HepG2 (cell line): ENCODE measurements around the gene OR2V2. TPM values are rescaled to one million over a fixed set of nuclear protein-coding genes. Genes with fewer than 3 reads are reported as not detected.

Experiments used
- HNRNPK ChIP-seq: fragments of 200-400 bp; formaldehyde crosslinking; IDR thresholded peaks from 2 replicates; pipeline ENCODE4 v1.6.1; 2018; ENCODE audit warnings: low read length, low read depth, moderate library complexity, mild to moderate bottlenecking; ENCODE audit not compliant: poor library complexity, severe bottlenecking
- KLF13 ChIP-seq: sonication (generic); formaldehyde crosslinking; IDR thresholded peaks from 2 replicates; pipeline ENCODE4 v1.4.0; 2020; ENCODE audit warnings: mild to moderate bottlenecking, missing genetic modification reagents
- NCOA2 ChIP-seq: sonication (generic); formaldehyde crosslinking; IDR thresholded peaks from 2 replicates; pipeline ENCODE4 v1.8.0; 2022; ENCODE audit warnings: inconsistent platforms
- SP4 ChIP-seq: sonication (generic); formaldehyde crosslinking; IDR thresholded peaks from 2 replicates; pipeline ENCODE4 v1.8.1; 2023; ENCODE audit warnings: mild to moderate bottlenecking, missing genetic modification reagents
- ZMYM4 ChIP-seq: sonication (generic); formaldehyde crosslinking; IDR thresholded peaks from 2 replicates; pipeline ENCODE4 v1.8.1; 2023; ENCODE audit warnings: mild to moderate bottlenecking, missing genetic modification reagents
- ZNF768 ChIP-seq: sonication (generic); formaldehyde crosslinking; IDR thresholded peaks from 2 replicates; pipeline ENCODE4 v1.4.0; 2020; ENCODE audit warnings: missing genetic modification reagents
- ZNF781 ChIP-seq: sonication (generic); formaldehyde crosslinking; IDR thresholded peaks from 2 replicates; pipeline ENCODE4 v1.5.1; 2020; ENCODE audit warnings: borderline replicate concordance, mild to moderate bottlenecking, missing genetic modification reagents; ENCODE audit errors: not compliant biosample characterization
- polyA plus RNA-seq, 8 experiments: library from polyadenylated mRNA; depleted of rRNA in 3 of 8; stranded (reverse) in 7 of 8; unstranded in 1 of 8; fragments of >200 nt; fragmentation: Illumina TruSeq in 4 of 8; extraction: Trizol in 4 of 8; gene quantifications; 2 replicates each; pipeline versions ENCODE4 v1.2.1 to v1.2.3, GENCODE V29; 2011 to 2016; ENCODE audit warnings: low read depth in 4 of 8, missing spikeins in 1 of 8, mixed read lengths in 1 of 8; ENCODE audit not compliant: insufficient read depth in 1 of 8
- total RNA-seq, 5 experiments: library from RNA; depleted of rRNA; stranded (reverse); fragments of >200 nt; fragmentation: Illumina TruSeq; extraction: Trizol; gene quantifications; 2 replicates each; pipeline ENCODE4 v1.2.3, GENCODE V29; 2016; ENCODE audit warnings: low read depth in 1 of 5
- TF ChIP-seq, protein P1 (sequence below): sonication (generic); formaldehyde crosslinking; IDR thresholded peaks from 2 replicates; pipeline ENCODE4 v1.4.0; 2020; ENCODE audit warnings: missing genetic modification reagents
- TF ChIP-seq, protein P2 (sequence below): sonication (generic); formaldehyde crosslinking; IDR thresholded peaks from 2 replicates; pipeline ENCODE4 v1.5.0; 2020; ENCODE audit warnings: missing genetic modification reagents
- TF ChIP-seq, protein P3 (sequence below): sonication (generic); formaldehyde crosslinking; IDR thresholded peaks from 2 replicates; pipeline ENCODE4 v1.4.0; 2020; ENCODE audit warnings: missing genetic modification reagents
- TF ChIP-seq, protein P4 (sequence below): sonication (generic); formaldehyde crosslinking; IDR thresholded peaks from 2 replicates; pipeline ENCODE4 v1.5.1; 2020; ENCODE audit warnings: mild to moderate bottlenecking, moderate library complexity, missing genetic modification reagents
- TF ChIP-seq, protein P5 (sequence below), 2 experiments: sonication (generic) in 1 of 2; formaldehyde crosslinking in 1 of 2; IDR thresholded peaks; 2 replicates each; pipeline versions ENCODE4 v1.6.1 to v1.9.0; 2014 to 2022; ENCODE audit warnings: antibody characterized with exemption in 1 of 2, borderline replicate concordance in 1 of 2, inconsistent platforms in 1 of 2, low read depth in 1 of 2, missing genetic modification reagents in 1 of 2

The OR2V2 gene
- total and polyA plus RNA-seq, 2 of the 13 experiments (the other 11 are each of a cell fraction or from before 2014, with no cell fraction given), result not detected

DNA sequence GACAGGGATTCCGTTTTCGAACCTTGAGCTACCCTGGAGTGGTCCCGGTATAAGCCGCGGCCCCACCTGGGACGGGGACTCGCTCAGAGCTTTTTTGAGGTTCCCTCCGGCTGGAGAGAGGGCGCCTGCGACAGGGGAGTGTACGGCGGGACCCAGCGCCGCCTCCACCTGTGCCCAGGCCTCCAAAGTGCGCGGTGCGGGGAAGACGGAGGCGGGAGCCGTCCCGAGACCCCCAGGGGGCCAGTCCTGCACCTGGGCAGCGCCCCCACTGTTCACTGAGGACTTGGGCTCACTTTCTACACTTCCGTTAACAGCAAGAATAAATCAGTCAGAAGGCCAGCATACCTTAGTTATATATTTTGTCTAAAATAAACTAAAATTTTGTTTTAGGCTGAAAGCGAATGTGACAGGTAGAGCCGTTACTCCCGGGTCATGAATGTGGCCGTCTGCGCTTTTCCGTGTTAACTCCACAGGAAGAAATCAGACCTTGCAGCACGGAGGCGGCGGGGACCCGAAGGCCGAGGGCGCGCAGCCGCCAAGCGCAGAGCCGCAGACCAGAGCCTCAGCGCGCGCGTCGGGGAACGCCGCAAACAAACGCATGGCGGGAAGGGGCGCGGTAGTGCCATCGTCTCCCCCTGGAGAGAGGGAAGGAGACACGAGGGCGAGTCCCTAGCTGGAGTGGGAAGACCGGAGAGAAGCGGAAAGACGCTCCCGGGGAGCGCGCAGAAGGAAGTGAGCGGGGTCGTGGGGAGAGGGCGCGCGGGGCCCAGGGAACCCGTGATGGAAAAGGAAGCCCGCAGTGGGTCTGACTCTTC is 43.5 kb downstream of the OR2V2 start (continued):
- TF ChIP-seq, protein P1, sequence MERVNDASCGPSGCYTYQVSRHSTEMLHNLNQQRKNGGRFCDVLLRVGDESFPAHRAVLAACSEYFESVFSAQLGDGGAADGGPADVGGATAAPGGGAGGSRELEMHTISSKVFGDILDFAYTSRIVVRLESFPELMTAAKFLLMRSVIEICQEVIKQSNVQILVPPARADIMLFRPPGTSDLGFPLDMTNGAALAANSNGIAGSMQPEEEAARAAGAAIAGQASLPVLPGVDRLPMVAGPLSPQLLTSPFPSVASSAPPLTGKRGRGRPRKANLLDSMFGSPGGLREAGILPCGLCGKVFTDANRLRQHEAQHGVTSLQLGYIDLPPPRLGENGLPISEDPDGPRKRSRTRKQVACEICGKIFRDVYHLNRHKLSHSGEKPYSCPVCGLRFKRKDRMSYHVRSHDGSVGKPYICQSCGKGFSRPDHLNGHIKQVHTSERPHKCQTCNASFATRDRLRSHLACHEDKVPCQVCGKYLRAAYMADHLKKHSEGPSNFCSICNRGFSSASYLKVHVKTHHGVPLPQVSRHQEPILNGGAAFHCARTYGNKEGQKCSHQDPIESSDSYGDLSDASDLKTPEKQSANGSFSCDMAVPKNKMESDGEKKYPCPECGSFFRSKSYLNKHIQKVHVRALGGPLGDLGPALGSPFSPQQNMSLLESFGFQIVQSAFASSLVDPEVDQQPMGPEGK (CRISPR knock-in tag), result peak; percentile 78
- TF ChIP-seq ZNF768 (CRISPR knock-in tag), result no peak
- TF ChIP-seq SP4 (CRISPR knock-in tag), result no peak
- no peak for TF ChIP-seq KLF13 (CRISPR knock-in tag)
- TF ChIP-seq, protein P2, sequence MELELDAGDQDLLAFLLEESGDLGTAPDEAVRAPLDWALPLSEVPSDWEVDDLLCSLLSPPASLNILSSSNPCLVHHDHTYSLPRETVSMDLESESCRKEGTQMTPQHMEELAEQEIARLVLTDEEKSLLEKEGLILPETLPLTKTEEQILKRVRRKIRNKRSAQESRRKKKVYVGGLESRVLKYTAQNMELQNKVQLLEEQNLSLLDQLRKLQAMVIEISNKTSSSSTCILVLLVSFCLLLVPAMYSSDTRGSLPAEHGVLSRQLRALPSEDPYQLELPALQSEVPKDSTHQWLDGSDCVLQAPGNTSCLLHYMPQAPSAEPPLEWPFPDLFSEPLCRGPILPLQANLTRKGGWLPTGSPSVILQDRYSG (CRISPR knock-in tag), result 0 out of 2 replicates have a peak, but pooled peaks have one; percentile 30
- TF ChIP-seq NCOA2 (CRISPR knock-in tag), result no peak
- TF ChIP-seq ZMYM4 (CRISPR knock-in tag), result no peak
- TF ChIP-seq, protein P3, sequence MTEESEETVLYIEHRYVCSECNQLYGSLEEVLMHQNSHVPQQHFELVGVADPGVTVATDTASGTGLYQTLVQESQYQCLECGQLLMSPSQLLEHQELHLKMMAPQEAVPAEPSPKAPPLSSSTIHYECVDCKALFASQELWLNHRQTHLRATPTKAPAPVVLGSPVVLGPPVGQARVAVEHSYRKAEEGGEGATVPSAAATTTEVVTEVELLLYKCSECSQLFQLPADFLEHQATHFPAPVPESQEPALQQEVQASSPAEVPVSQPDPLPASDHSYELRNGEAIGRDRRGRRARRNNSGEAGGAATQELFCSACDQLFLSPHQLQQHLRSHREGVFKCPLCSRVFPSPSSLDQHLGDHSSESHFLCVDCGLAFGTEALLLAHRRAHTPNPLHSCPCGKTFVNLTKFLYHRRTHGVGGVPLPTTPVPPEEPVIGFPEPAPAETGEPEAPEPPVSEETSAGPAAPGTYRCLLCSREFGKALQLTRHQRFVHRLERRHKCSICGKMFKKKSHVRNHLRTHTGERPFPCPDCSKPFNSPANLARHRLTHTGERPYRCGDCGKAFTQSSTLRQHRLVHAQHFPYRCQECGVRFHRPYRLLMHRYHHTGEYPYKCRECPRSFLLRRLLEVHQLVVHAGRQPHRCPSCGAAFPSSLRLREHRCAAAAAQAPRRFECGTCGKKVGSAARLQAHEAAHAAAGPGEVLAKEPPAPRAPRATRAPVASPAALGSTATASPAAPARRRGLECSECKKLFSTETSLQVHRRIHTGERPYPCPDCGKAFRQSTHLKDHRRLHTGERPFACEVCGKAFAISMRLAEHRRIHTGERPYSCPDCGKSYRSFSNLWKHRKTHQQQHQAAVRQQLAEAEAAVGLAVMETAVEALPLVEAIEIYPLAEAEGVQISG (CRISPR knock-in tag), result no peak
- peak; percentile 64 for TF ChIP-seq ZNF781 (CRISPR knock-in tag)
- TF ChIP-seq, protein P4, sequence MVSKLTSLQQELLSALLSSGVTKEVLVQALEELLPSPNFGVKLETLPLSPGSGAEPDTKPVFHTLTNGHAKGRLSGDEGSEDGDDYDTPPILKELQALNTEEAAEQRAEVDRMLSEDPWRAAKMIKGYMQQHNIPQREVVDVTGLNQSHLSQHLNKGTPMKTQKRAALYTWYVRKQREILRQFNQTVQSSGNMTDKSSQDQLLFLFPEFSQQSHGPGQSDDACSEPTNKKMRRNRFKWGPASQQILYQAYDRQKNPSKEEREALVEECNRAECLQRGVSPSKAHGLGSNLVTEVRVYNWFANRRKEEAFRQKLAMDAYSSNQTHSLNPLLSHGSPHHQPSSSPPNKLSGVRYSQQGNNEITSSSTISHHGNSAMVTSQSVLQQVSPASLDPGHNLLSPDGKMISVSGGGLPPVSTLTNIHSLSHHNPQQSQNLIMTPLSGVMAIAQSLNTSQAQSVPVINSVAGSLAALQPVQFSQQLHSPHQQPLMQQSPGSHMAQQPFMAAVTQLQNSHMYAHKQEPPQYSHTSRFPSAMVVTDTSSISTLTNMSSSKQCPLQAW (CRISPR knock-in tag), result no peak
- TF ChIP-seq, protein P5, sequence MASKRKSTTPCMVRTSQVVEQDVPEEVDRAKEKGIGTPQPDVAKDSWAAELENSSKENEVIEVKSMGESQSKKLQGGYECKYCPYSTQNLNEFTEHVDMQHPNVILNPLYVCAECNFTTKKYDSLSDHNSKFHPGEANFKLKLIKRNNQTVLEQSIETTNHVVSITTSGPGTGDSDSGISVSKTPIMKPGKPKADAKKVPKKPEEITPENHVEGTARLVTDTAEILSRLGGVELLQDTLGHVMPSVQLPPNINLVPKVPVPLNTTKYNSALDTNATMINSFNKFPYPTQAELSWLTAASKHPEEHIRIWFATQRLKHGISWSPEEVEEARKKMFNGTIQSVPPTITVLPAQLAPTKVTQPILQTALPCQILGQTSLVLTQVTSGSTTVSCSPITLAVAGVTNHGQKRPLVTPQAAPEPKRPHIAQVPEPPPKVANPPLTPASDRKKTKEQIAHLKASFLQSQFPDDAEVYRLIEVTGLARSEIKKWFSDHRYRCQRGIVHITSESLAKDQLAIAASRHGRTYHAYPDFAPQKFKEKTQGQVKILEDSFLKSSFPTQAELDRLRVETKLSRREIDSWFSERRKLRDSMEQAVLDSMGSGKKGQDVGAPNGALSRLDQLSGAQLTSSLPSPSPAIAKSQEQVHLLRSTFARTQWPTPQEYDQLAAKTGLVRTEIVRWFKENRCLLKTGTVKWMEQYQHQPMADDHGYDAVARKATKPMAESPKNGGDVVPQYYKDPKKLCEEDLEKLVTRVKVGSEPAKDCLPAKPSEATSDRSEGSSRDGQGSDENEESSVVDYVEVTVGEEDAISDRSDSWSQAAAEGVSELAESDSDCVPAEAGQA (IDR thresholded peaks at IDR 0.05; ENCODE audit: low read depth), result peak; percentile 22; the same call in 1 of the 2 replicates
- TF ChIP-seq, protein P5 (CRISPR knock-in tag; IDR thresholded peaks at IDR 0.05; ENCODE audit: borderline replicate concordance), result 0 out of 2 replicates have a peak, but pooled peaks have one; percentile 32
- no peak for TF ChIP-seq HNRNPK
